ENCODE results near the gene CTTNBP2NL.
"Not testable (repeated sequence)": the region's sequence is repeated elsewhere in the genome, so short reads cannot be mapped to it uniquely, and the experiment has no call there.

Gene CTTNBP2NL

GRCh38 chr1:112465122-112465521 is 69.1 kb downstream of the CTTNBP2NL start:
- no peak for DNase-seq (ENCODE audit: low spot score)

- DNase-seq (ENCODE audit: low spot score) = peak; percentile 91
These were observed 70.2 kb downstream of the CTTNBP2NL start for GRCh38 chr1:112466078-112466660.

- not testable (repeated sequence) for DNase-seq (ENCODE audit: low spot score)
These were observed 74.3 kb downstream of the CTTNBP2NL start for GRCh38 chr1:112470324-112470723.

- no peak for DNase-seq (ENCODE audit: low spot score)
These were observed 75.0 kb downstream of the CTTNBP2NL start for GRCh38 chr1:112470966-112471365.

GRCh38 chr1:112472142-112472541 is 76.1 kb downstream of the CTTNBP2NL start:
- DNase-seq (ENCODE audit: low spot score) = no peak

GRCh38 chr1:112477550-112477949 is 81.5 kb downstream of the CTTNBP2NL start:
- no peak for DNase-seq (ENCODE audit: low spot score)

GRCh38 chr1:112478314-112478713 is 82.3 kb downstream of the CTTNBP2NL start:
- no peak for DNase-seq (ENCODE audit: low spot score)

GRCh38 chr1:112486063-112486462 is 90.0 kb downstream of the CTTNBP2NL start:
- not testable (repeated sequence) for DNase-seq (ENCODE audit: low spot score)

GRCh38 chr1:112487686-112488085 is 91.7 kb downstream of the CTTNBP2NL start:
- DNase-seq (ENCODE audit: low spot score) = not testable (repeated sequence)

GRCh38 chr1:112488141-112488540 is 92.1 kb downstream of the CTTNBP2NL start:
- no peak for DNase-seq (ENCODE audit: low spot score)

- DNase-seq (ENCODE audit: low spot score) = no peak
These were observed 96.1 kb downstream of the CTTNBP2NL start for GRCh38 chr1:112492076-112492475.

GRCh38 chr1:112493351-112493750 is 97.3 kb downstream of the CTTNBP2NL start:
- DNase-seq (ENCODE audit: low spot score) = no peak

- DNase-seq (ENCODE audit: low spot score) = no peak
These were observed 100.3 kb downstream of the CTTNBP2NL start for GRCh38 chr1:112496290-112496689.

- peak; percentile 76 for DNase-seq (ENCODE audit: low spot score)
These were observed 106.0 kb downstream of the CTTNBP2NL start for GRCh38 chr1:112501810-112502641.

- DNase-seq (ENCODE audit: low spot score) = no peak
These were observed 106.8 kb downstream of the CTTNBP2NL start for GRCh38 chr1:112502826-112503225.

- no peak for DNase-seq (ENCODE audit: low spot score)
These were observed 108.1 kb downstream of the CTTNBP2NL start for GRCh38 chr1:112504001-112504660.

- DNase-seq (ENCODE audit: low spot score) = no peak
These were observed 108.8 kb downstream of the CTTNBP2NL start for GRCh38 chr1:112504661-112505399.

GRCh38 chr1:112505400-112505785 is 109.4 kb downstream of the CTTNBP2NL start:
- DNase-seq (ENCODE audit: low spot score) = no peak

- no peak for DNase-seq (ENCODE audit: low spot score)
These were observed 109.9 kb downstream of the CTTNBP2NL start for GRCh38 chr1:112505878-112506277.

GRCh38 chr1:112506306-112506705 is 110.3 kb downstream of the CTTNBP2NL start:
- DNase-seq (ENCODE audit: low spot score) = no peak

GRCh38 chr1:112506731-112507130 is 110.7 kb downstream of the CTTNBP2NL start:
- DNase-seq (ENCODE audit: low spot score) = no peak

- no peak for DNase-seq (ENCODE audit: low spot score)
These were observed 111.3 kb downstream of the CTTNBP2NL start for GRCh38 chr1:112507336-112507735.
